SK-N-SH (cell line): Measurements from ENCODE around the gene WBP1.

Source experiments
- CTCF ChIP-seq: fragments of 200-600 bp; sonication (generic); IDR thresholded peaks from 2 replicates; pipeline ENCODE4 v1.6.1; 2017; ENCODE audit warnings: antibody characterized with exemption, mild to moderate bottlenecking, moderate library complexity
- FOXM1 ChIP-seq: IDR thresholded peaks from 2 replicates; pipeline ENCODE4 v1.4.0; 2012; ENCODE audit warnings: low read depth, mild to moderate bottlenecking
- GABPA ChIP-seq: IDR thresholded peaks from 2 replicates; pipeline ENCODE4 v1.4.0; 2012; ENCODE audit warnings: low read depth, mild to moderate bottlenecking
- MXI1 ChIP-seq: IDR thresholded peaks from 2 replicates; pipeline ENCODE4 v1.6.1; 2012; ENCODE audit warnings: mild to moderate bottlenecking, low read depth, low read length, improper control_type of control experiment
- POLR2AphosphoS5 ChIP-seq: IDR thresholded peaks from 2 replicates; pipeline ENCODE4 v1.6.1; 2012; ENCODE audit warnings: low read depth, low read length
- RCOR1 ChIP-seq: fragments of 150-350 bp; IDR thresholded peaks from 2 replicates; pipeline ENCODE4 v1.6.1; 2017; ENCODE audit warnings: antibody characterized with exemption, low read length
- REST ChIP-seq: IDR thresholded peaks from 2 replicates; pipeline ENCODE4 v1.6.1; 2012; ENCODE audit warnings: mild to moderate bottlenecking, low read depth, low read length, moderate library complexity
- RXRA ChIP-seq: IDR thresholded peaks from 2 replicates; pipeline ENCODE4 v1.4.0; 2012; ENCODE audit warnings: low read depth, mild to moderate bottlenecking, borderline replicate concordance
- SIN3A ChIP-seq: IDR thresholded peaks from 2 replicates; pipeline ENCODE4 v1.6.1; 2012; ENCODE audit warnings: low read depth, mild to moderate bottlenecking, low read length, moderate library complexity, borderline replicate concordance
- SMC3 ChIP-seq: IDR thresholded peaks from 2 replicates; pipeline ENCODE4 v1.6.1; 2012; ENCODE audit warnings: low read depth, low read length, improper control_type of control experiment
- TAF1 ChIP-seq: IDR thresholded peaks from 2 replicates; pipeline ENCODE4 v1.6.1; 2012; ENCODE audit warnings: low read depth, mild to moderate bottlenecking, low read length, moderate library complexity, borderline replicate concordance
- TCF12 ChIP-seq: IDR thresholded peaks from 2 replicates; pipeline ENCODE4 v1.4.0; 2012
- USF2 ChIP-seq: fragments of 150-350 bp; IDR thresholded peaks from 2 replicates; pipeline ENCODE4 v1.6.1; 2017; ENCODE audit warnings: antibody characterized with exemption, low read length, low read depth, borderline replicate concordance

- TF ChIP-seq CTCF (no peak), POLR2AphosphoS5 (no peak), SMC3 (no peak), TAF1 (no peak), REST (no peak), RXRA (no peak), GABPA (no peak), SIN3A (no peak), MXI1 (no peak), FOXM1 (no peak), TCF12 (no peak), USF2 (no peak), RCOR1 (no peak)
Observed at GRCh38 chr2:74415762-74416395, 42.4 kb upstream of the WBP1 start.
